ENCODE measurements around the gene ADCY2.

Gene ADCY2

DNA sequence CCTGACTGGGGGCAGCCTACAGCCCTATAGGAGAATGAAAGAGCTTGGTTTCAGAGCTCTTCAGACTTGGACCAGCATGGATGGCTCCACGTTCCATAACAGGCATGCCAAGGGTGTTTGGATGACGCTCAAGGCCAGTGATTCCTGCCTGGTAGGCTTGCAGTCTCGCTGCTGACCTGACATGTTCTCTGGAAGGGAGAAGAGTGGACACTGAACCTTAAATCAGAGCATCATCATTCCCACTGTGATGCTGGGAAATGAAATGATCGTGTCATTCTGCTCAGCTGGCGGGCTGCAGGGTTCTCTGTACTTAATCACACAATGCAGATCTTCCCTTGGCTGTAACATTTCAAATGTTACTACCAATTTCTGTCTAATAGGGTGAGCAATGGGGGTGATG lies 398.0 kb downstream of the ADCY2 start (continued):
- TF ChIP-seq ZNF548 (tag by site-specific recombination; IDR thresholded peaks at IDR 0.05) = no peak
- TF ChIP-seq KLF7 (tag by site-specific recombination; IDR thresholded peaks at IDR 0.05; ENCODE audit: borderline replicate concordance) = no peak
- no peak for TF ChIP-seq ZNF514 (tag by site-specific recombination; IDR thresholded peaks at IDR 0.05)
- TF ChIP-seq KLF16 (tag by site-specific recombination; IDR thresholded peaks at IDR 0.05) = no peak
- no peak for TF ChIP-seq ZNF473 (tag by site-specific recombination; IDR thresholded peaks at IDR 0.05)

DNA sequence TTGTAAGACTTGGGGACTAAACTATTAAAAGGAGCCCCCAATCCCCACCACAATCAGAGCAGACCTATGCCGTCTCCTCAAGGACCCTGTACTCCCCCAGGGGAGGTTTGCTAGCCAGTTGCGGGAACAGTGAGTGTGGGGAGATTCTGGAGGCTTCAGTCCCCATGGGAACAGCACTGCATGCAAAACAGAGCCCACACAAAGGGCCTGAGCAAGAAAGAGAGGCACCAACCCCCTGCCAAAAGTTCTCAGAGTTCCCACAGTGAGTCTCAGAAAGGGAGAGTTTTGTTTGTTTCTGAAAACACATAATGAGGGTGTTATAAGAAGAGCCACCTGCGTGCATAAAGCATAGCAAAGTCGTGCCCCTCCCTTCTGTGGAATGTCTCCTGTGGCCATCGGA lies 398.4 kb downstream of the ADCY2 start:
- POLR2A ChIA-PET = no interaction called here
- H3K36me3 ChIP-seq (ENCODE audit: control insufficient read depth in 2 of 2, insufficient read depth in 1 of 2, low read length in 2 of 2) = no peaks in the 10 kb centered on the region
- H3K4me3 ChIP-seq (ENCODE audit: low read depth, low read length) = no peak overlapping the region
- H3K27ac ChIP-seq (ENCODE audit: extremely low read depth, low read depth, low read length) = no peak overlapping the region
- CTCF ChIA-PET = interaction anchor here (0.5 to 0.9 kb wide), 3 partner anchors 29 to 580 kb away, joined by 3 read pairs; no protein-coding TSS in a partner anchor
- no peaks in the 10 kb centered on the region for H3K9me3 ChIP-seq (ENCODE audit: control insufficient read depth, insufficient read depth, low read depth, low read length)
- H3K4me1 ChIP-seq (ENCODE audit: control insufficient read depth, insufficient read depth, low read length) = no peaks in the 10 kb centered on the region
- TF ChIP-seq ZNF169 (tag by site-specific recombination; IDR thresholded peaks at IDR 0.05) (no peak), GLIS2 (tag by site-specific recombination; IDR thresholded peaks at IDR 0.05) (no peak), ZNF48 (tag by site-specific recombination; IDR thresholded peaks at IDR 0.05) (no peak), FEZF1 (tag by site-specific recombination; IDR thresholded peaks at IDR 0.05) (no peak), IKZF3 (tag by site-specific recombination; IDR thresholded peaks at IDR 0.05) (no peak), ZNF394 (tag by site-specific recombination; IDR thresholded peaks at IDR 0.05; ENCODE audit: borderline replicate concordance) (no peak), ZSCAN23 (tag by site-specific recombination; IDR thresholded peaks at IDR 0.05) (no peak)
- TF ChIP-seq, protein P1, sequence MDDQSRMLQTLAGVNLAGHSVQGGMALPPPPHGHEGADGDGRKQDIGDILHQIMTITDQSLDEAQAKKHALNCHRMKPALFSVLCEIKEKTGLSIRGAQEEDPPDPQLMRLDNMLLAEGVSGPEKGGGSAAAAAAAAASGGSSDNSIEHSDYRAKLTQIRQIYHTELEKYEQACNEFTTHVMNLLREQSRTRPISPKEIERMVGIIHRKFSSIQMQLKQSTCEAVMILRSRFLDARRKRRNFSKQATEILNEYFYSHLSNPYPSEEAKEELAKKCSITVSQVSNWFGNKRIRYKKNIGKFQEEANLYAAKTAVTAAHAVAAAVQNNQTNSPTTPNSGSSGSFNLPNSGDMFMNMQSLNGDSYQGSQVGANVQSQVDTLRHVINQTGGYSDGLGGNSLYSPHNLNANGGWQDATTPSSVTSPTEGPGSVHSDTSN (CRISPR knock-in tag; IDR thresholded peaks at IDR 0.05) = no peak
- TF ChIP-seq, protein P2, sequence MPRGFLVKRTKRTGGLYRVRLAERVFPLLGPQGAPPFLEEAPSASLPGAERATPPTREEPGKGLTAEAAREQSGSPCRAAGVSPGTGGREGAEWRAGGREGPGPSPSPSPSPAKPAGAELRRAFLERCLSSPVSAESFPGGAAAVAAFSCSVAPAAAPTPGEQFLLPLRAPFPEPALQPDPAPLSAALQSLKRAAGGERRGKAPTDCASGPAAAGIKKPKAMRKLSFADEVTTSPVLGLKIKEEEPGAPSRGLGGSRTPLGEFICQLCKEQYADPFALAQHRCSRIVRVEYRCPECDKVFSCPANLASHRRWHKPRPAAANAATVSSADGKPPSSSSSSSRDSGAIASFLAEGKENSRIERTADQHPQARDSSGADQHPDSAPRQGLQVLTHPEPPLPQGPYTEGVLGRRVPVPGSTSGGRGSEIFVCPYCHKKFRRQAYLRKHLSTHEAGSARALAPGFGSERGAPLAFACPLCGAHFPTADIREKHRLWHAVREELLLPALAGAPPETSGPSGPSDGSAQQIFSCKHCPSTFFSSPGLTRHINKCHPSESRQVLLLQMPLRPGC (tag by site-specific recombination; IDR thresholded peaks at IDR 0.05) = no peak

DNA sequence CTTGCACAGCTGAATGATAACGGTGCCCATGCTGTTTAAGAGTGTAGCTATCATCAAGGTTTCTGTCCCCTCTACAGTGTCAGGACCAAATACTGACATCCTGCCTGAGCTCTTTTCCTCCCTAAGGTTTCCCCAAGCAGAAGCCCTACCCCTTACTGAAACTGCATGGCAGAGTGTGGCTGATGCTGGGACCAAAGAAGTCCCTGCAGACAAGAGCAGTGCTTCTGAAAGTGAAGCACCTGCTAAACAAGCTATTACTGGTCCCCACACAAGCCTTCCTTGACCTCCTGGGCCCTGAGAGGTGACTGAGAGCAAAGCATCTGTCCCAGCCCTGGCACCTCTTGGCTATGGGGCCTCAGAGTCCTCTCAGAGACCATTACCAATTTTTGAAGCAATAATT lies 398.9 kb downstream of the ADCY2 start:
- H3K27ac ChIP-seq (ENCODE audit: extremely low read depth, low read depth, low read length) = no peak overlapping the region
- H3K4me3 ChIP-seq (ENCODE audit: low read depth, low read length) = no peak overlapping the region
- no peaks in the 10 kb centered on the region for H3K4me1 ChIP-seq (ENCODE audit: control insufficient read depth, insufficient read depth, low read length)
- ChIA-PET CTCF (interaction anchor here (0.5 to 2.6 kb wide), 3 partner anchors 10 to 102 kb away, joined by 3 to 12 read pairs (median 5); no protein-coding TSS in a partner anchor), POLR2A (no interaction called here)
- no peak for TF ChIP-seq ZNF16 (tag by site-specific recombination; IDR thresholded peaks at IDR 0.05; ENCODE audit: low read depth)
- TF ChIP-seq ZNF433 (tag by site-specific recombination; IDR thresholded peaks at IDR 0.05; ENCODE audit: low read depth) = no peak
- TF ChIP-seq, protein P3, sequence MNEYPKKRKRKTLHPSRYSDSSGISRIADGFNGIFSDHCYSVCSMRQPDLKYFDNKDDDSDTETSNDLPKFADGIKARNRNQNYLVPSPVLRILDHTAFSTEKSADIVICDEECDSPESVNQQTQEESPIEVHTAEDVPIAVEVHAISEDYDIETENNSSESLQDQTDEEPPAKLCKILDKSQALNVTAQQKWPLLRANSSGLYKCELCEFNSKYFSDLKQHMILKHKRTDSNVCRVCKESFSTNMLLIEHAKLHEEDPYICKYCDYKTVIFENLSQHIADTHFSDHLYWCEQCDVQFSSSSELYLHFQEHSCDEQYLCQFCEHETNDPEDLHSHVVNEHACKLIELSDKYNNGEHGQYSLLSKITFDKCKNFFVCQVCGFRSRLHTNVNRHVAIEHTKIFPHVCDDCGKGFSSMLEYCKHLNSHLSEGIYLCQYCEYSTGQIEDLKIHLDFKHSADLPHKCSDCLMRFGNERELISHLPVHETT (tag by site-specific recombination; IDR thresholded peaks at IDR 0.05) = no peak
- TF ChIP-seq, protein P4, sequence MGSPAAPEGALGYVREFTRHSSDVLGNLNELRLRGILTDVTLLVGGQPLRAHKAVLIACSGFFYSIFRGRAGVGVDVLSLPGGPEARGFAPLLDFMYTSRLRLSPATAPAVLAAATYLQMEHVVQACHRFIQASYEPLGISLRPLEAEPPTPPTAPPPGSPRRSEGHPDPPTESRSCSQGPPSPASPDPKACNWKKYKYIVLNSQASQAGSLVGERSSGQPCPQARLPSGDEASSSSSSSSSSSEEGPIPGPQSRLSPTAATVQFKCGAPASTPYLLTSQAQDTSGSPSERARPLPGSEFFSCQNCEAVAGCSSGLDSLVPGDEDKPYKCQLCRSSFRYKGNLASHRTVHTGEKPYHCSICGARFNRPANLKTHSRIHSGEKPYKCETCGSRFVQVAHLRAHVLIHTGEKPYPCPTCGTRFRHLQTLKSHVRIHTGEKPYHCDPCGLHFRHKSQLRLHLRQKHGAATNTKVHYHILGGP (tag by site-specific recombination; IDR thresholded peaks at IDR 0.05) = no peak
- TF ChIP-seq ZNF266 (tag by site-specific recombination; IDR thresholded peaks at IDR 0.05; ENCODE audit: low read depth) = no peak
- TF ChIP-seq ZNF48 (tag by site-specific recombination; IDR thresholded peaks at IDR 0.05) = no peak
- TF ChIP-seq ZNF426 (tag by site-specific recombination; IDR thresholded peaks at IDR 0.05) = no peak
- no peak for TF ChIP-seq TCF7L2 (IDR thresholded peaks at IDR 0.05; ENCODE audit: borderline replicate concordance, low read depth, low read length)
- no peak for TF ChIP-seq ZNF473 (tag by site-specific recombination; IDR thresholded peaks at IDR 0.05)
- no peaks in the 10 kb centered on the region for H3K9me3 ChIP-seq (ENCODE audit: control insufficient read depth, insufficient read depth, low read depth, low read length)
- H3K36me3 ChIP-seq (ENCODE audit: control insufficient read depth in 2 of 2, insufficient read depth in 1 of 2, low read length in 2 of 2) = no peaks in the 10 kb centered on the region

Measured in HEK293 (cell line).